H9 (cell line): ENCODE results near the gene SYS1. TPM values are rescaled to one million over a fixed set of nuclear protein-coding genes. Genes with fewer than 3 reads are reported as not detected.

Experiments
- DNase-seq: peaks from one replicate; pipeline ENCODE4 v3.0.0-alpha.2; 2017
- H2AFZ ChIP-seq: one replicate; pipeline ENCODE4 v1.6.1; 2013; ENCODE audit warnings: mild to moderate bottlenecking, low read length, control low read depth, moderate library complexity
- H2AK5ac ChIP-seq: 2 replicates; pipeline ENCODE4 v1.6.1; 2013; ENCODE audit warnings: low read length, control low read depth, mixed read lengths; ENCODE audit not compliant: insufficient read length
- H2BK120ac ChIP-seq: one replicate; pipeline ENCODE4 v1.6.1; 2013; ENCODE audit warnings: low read depth, mild to moderate bottlenecking, low read length, control low read depth, inconsistent platforms; ENCODE audit not compliant: poor library complexity, severe bottlenecking
- H2BK12ac ChIP-seq: 2 replicates; pipeline ENCODE4 v1.6.1; 2013; ENCODE audit warnings: low read length, control low read depth, mixed read lengths, low read depth; ENCODE audit not compliant: insufficient read length
- H2BK15ac ChIP-seq: 2 replicates; pipeline ENCODE4 v1.6.1; 2013; ENCODE audit warnings: low read depth, low read length, control low read depth
- H2BK20ac ChIP-seq: one replicate; pipeline ENCODE4 v1.6.1; 2013; ENCODE audit warnings: low read depth, mild to moderate bottlenecking, low read length, control low read depth, inconsistent platforms; ENCODE audit not compliant: poor library complexity, severe bottlenecking
- H2BK5ac ChIP-seq: 2 replicates; pipeline ENCODE4 v1.6.1; 2013; ENCODE audit warnings: low read length, control low read depth, mixed read lengths; ENCODE audit not compliant: insufficient read length
- H3K14ac ChIP-seq: 2 replicates; pipeline ENCODE4 v1.6.1; 2013; ENCODE audit warnings: low read length, control low read depth; ENCODE audit not compliant: insufficient read depth
- H3K18ac ChIP-seq: 2 replicates; pipeline ENCODE4 v1.6.1; 2013; ENCODE audit warnings: low read depth, mild to moderate bottlenecking, mixed read lengths, low read length, control low read depth; ENCODE audit not compliant: insufficient read length
- H3K23ac ChIP-seq: 2 replicates; pipeline ENCODE4 v1.6.1; 2013; ENCODE audit warnings: low read length, control low read depth, mixed read lengths, low read depth; ENCODE audit not compliant: insufficient read length
- H3K23me2 ChIP-seq: 2 replicates; pipeline ENCODE4 v1.6.1; 2013; ENCODE audit warnings: low read depth, mild to moderate bottlenecking, mixed read lengths, low read length, control low read depth; ENCODE audit not compliant: insufficient read length, poor library complexity, severe bottlenecking
- H3K27ac ChIP-seq: 2 replicates; pipeline ENCODE4 v1.5.1; 2013; ENCODE audit warnings: low read length, control low read depth, mixed read lengths, low read depth; ENCODE audit not compliant: insufficient read length
- H3K27me3 ChIP-seq: 2 replicates; pipeline ENCODE4 v1.6.1; 2013; ENCODE audit warnings: low read length, control low read depth, inconsistent platforms; ENCODE audit not compliant: insufficient read depth
- H3K4ac ChIP-seq: 2 replicates; pipeline ENCODE4 v1.6.1; 2013; ENCODE audit warnings: low read depth, mild to moderate bottlenecking, control low read depth, inconsistent platforms, low read length, moderate library complexity
- H3K4me1 ChIP-seq: 2 replicates; pipeline ENCODE4 v1.6.1; 2013; ENCODE audit warnings: low read length, control low read depth, inconsistent platforms; ENCODE audit not compliant: insufficient read depth
- H3K4me2 ChIP-seq: 2 replicates; pipeline ENCODE4 v1.6.1; 2013; ENCODE audit warnings: low read length, control low read depth, mixed read lengths; ENCODE audit not compliant: insufficient read length, insufficient read depth
- H3K56ac ChIP-seq: 2 replicates; pipeline ENCODE4 v1.6.1; 2013; ENCODE audit warnings: low read depth, mild to moderate bottlenecking, mixed read lengths, low read length, control low read depth; ENCODE audit not compliant: insufficient read length
- H3K79me1 ChIP-seq: 2 replicates; pipeline ENCODE4 v1.6.1; 2013; ENCODE audit warnings: low read depth, mild to moderate bottlenecking, moderate library complexity, low read length, control low read depth, inconsistent platforms; ENCODE audit not compliant: insufficient read depth, poor library complexity, severe bottlenecking
- H3K79me2 ChIP-seq: 2 replicates; pipeline ENCODE4 v1.6.1; 2013; ENCODE audit warnings: low read length, control low read depth, inconsistent platforms; ENCODE audit not compliant: insufficient read depth
- H3K9ac ChIP-seq: 2 replicates; pipeline ENCODE4 v1.6.1; 2013; ENCODE audit warnings: low read length, control low read depth, mixed read lengths; ENCODE audit not compliant: insufficient read length; ENCODE audit errors: extremely low read depth
- H3K9me3 ChIP-seq: one replicate; pipeline ENCODE4 v1.6.1; 2013; ENCODE audit warnings: low read depth, low read length, inconsistent platforms; ENCODE audit not compliant: control insufficient read depth
- H3T11ph ChIP-seq: one replicate; pipeline ENCODE4 v1.6.1; 2013; ENCODE audit warnings: mild to moderate bottlenecking, low read length, control low read depth, inconsistent platforms
- H4K20me1 ChIP-seq: one replicate; pipeline ENCODE4 v1.6.1; 2013; ENCODE audit not compliant: control insufficient read depth, insufficient read length, insufficient read depth
- H4K5ac ChIP-seq: 2 replicates; pipeline ENCODE4 v1.6.1; 2013; ENCODE audit warnings: low read depth, mild to moderate bottlenecking, mixed read lengths, low read length, control low read depth; ENCODE audit not compliant: insufficient read length
- H4K8ac ChIP-seq: replicated peaks from 2 replicates; pipeline ENCODE4 v1.6.1; 2013; ENCODE audit warnings: low read length, control low read depth, mixed read lengths, low read depth; ENCODE audit not compliant: insufficient read length
- H4K91ac ChIP-seq: 2 replicates; pipeline ENCODE4 v1.6.1; 2013; ENCODE audit warnings: low read depth, mild to moderate bottlenecking, moderate library complexity, mixed read lengths, low read length, control low read depth; ENCODE audit not compliant: insufficient read length
- H3K27ac Mint-ChIP-seq, 3 experiments: 2 replicates in 2 of 3; 3 replicates in 1 of 3; pipeline ENCODE4 v1.8.0; 2020 to 2021; ENCODE audit warnings: mixed read lengths in 3 of 3, mild to moderate bottlenecking in 1 of 3, moderate library complexity in 1 of 3
- H3K27me3 Mint-ChIP-seq: 2 replicates; pipeline ENCODE4 v1.8.0; 2021; ENCODE audit warnings: low read depth, mild to moderate bottlenecking, moderate library complexity, mixed read lengths
- H3K36me3 Mint-ChIP-seq, 3 experiments: 2 replicates in 2 of 3; 3 replicates in 1 of 3; pipeline ENCODE4 v1.8.0; 2020 to 2021; ENCODE audit warnings: low read depth in 3 of 3, mixed read lengths in 3 of 3; ENCODE audit not compliant: insufficient read depth in 1 of 3
- H3K4me1 Mint-ChIP-seq, 2 experiments: 2 replicates each; pipeline ENCODE4 v1.8.0; 2020; ENCODE audit warnings: mixed read lengths in 2 of 2
- H3K4me3 Mint-ChIP-seq, 2 experiments: 2 replicates in 1 of 2; 3 replicates in 1 of 2; pipeline ENCODE4 v1.8.0; 2020 to 2021; ENCODE audit warnings: mild to moderate bottlenecking in 2 of 2, mixed read lengths in 2 of 2, moderate library complexity in 1 of 2
- H3K9me3 Mint-ChIP-seq, 2 experiments: 2 replicates in 1 of 2; 3 replicates in 1 of 2; pipeline ENCODE4 v1.8.0; 2020; ENCODE audit warnings: mild to moderate bottlenecking in 2 of 2, mixed read lengths in 2 of 2, moderate library complexity in 1 of 2
- WGBS: extraction: QIAGEN DNeasy Blood & Tissue Kit; methylation state at CpG from one replicate; pipeline ENCODE4 v1.1.7; 2013; ENCODE audit warnings: missing lambda C conversion rate, low lambda C conversion rate, mixed read lengths; ENCODE audit not compliant: insufficient read length; ENCODE audit errors: extremely low coverage; 5-methylcytosine and 5-hydroxymethylcytosine counted together
- total RNA-seq: library from RNA; stranded (reverse); gene quantifications from 2 replicates; pipeline ENCODE4 v1.2.1, GENCODE V29; 2021
- TF ChIP-seq, protein P1 (sequence below): fragments of 200-600 bp; sonication (generic); conservative IDR thresholded peaks from 3 replicates; pipeline ENCODE4 v1.8.0; 2021; ENCODE audit warnings: antibody characterized with exemption, mild to moderate bottlenecking

The SYS1 gene
- total RNA-seq, 1 experiment from 2014 or later, result 21.0 TPM

- Histone ChIP-seq H3K27me3 (peaks cover 2% of the 10 kb centered on the region; the same call in 1 of the 2 replicates), H3K56ac (no peak overlapping the region), H2BK12ac (no peak overlapping the region), H3K4me2 (peak overlapping the region; percentile 90), H4K8ac (no peak overlapping the region), H3K79me1 (no peaks in the 10 kb centered on the region), H3K18ac (no peak overlapping the region), H2BK120ac (no peak overlapping the region), H2BK15ac (no peak overlapping the region), H3K9me3 (no peaks in the 10 kb centered on the region), H2BK20ac (no peak overlapping the region), H3K9ac (no peak overlapping the region), H4K91ac (no peak overlapping the region), H3K14ac (no peak overlapping the region), H4K20me1 (no peaks in the 10 kb centered on the region), H2AK5ac (no peak overlapping the region), H2BK5ac (no peak overlapping the region), H3K23ac (no peak overlapping the region), H3K27ac (no peak overlapping the region), H3K79me2 (no peaks in the 10 kb centered on the region), H2AFZ (no peak overlapping the region), H3T11ph (no peak overlapping the region), H3K23me2 (peaks cover 11% of the 10 kb centered on the region), H3K4ac (no peak overlapping the region), H3K4me1 (no peaks in the 10 kb centered on the region), H4K5ac (no peak overlapping the region)
- peak; percentile 68 for DNase-seq
- Mint-ChIP-seq H3K27ac (no peak overlapping the region), H3K4me3 (peak overlapping the region; percentile 67 to 81; a peak in 3 of 5 replicates), H3K27me3 (peaks cover 18% of the 10 kb centered on the region), H3K4me1 (peaks cover 10 to 12% of the 10 kb centered on the region in 2 experiments), H3K36me3 (peaks cover 0 to 13% (median 6%) of the 10 kb centered on the region in 3 experiments; a peak in 5 of 7 replicates), H3K9me3 (no peaks in the 10 kb centered on the region)
- WGBS, result no CpG with 5 or more reads among the region's 30 CpGs
- TF ChIP-seq, protein P1, sequence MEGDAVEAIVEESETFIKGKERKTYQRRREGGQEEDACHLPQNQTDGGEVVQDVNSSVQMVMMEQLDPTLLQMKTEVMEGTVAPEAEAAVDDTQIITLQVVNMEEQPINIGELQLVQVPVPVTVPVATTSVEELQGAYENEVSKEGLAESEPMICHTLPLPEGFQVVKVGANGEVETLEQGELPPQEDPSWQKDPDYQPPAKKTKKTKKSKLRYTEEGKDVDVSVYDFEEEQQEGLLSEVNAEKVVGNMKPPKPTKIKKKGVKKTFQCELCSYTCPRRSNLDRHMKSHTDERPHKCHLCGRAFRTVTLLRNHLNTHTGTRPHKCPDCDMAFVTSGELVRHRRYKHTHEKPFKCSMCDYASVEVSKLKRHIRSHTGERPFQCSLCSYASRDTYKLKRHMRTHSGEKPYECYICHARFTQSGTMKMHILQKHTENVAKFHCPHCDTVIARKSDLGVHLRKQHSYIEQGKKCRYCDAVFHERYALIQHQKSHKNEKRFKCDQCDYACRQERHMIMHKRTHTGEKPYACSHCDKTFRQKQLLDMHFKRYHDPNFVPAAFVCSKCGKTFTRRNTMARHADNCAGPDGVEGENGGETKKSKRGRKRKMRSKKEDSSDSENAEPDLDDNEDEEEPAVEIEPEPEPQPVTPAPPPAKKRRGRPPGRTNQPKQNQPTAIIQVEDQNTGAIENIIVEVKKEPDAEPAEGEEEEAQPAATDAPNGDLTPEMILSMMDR, result no peak
These were observed 9.8 kb downstream of the SYS1 start for GRCh38 chr20:45372646-45373352.
